PC-9 (cell line): ENCODE results near the gene CEP85L.

ENCODE experiments used
- CTCF ChIP-seq: fragments of 200-600 bp; sonication (generic); conservative IDR thresholded peaks from 2 replicates; pipeline ENCODE4 v1.6.1; 2017; ENCODE audit warnings: mixed run types, antibody characterized with exemption, mild to moderate bottlenecking, moderate library complexity
- EZH2 ChIP-seq: fragments of 200-600 bp; sonication (generic); IDR thresholded peaks from 2 replicates; pipeline ENCODE4 v1.8.0; 2017; ENCODE audit warnings: antibody characterized with exemption, low read depth

- TF ChIP-seq EZH2 (no peak), CTCF (no peak)
These were observed 20.5 kb downstream of the CEP85L start for GRCh38 chr6:118630923-118631322.
